CD4-positive, alpha-beta T cell treated with Interleukin-15 for 1 hour (primary cell): ENCODE data around the gene AGBL4.

ENCODE experiments used
- DNase-seq: peaks from one replicate; pipeline ENCODE4 v3.0.0-alpha.2; 2020

AGBL4 gene

GRCh38 chr1:48673332-48674105 is 1350.2 kb downstream of the AGBL4 start:
- no peak for DNase-seq

- DNase-seq: no peak
These were observed 1352.2 kb downstream of the AGBL4 start for GRCh38 chr1:48671578-48671977.

GRCh38 chr1:48670234-48671020 is 1353.3 kb downstream of the AGBL4 start:
- DNase-seq: no peak

DNA sequence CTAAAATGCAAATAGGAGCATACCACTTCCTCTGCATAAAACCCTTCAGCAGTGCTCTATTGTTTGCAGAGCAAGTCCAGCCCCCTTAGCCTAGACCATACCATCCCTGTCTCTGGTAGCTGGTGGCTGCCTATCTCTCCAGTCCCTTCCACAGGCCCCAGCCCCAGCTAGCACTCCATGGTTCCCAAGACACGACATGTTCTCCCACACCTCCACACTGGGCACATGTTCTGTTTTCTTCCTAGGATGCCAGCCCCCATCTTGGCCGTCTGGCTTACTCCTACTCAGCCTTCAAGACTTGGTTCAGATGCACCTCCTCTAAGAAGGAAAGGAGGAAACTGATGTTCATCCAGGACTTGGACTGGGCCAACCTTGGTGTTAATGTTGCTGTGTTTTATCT is 1355.4 kb downstream of the AGBL4 start:
- DNase-seq: no peak

DNA sequence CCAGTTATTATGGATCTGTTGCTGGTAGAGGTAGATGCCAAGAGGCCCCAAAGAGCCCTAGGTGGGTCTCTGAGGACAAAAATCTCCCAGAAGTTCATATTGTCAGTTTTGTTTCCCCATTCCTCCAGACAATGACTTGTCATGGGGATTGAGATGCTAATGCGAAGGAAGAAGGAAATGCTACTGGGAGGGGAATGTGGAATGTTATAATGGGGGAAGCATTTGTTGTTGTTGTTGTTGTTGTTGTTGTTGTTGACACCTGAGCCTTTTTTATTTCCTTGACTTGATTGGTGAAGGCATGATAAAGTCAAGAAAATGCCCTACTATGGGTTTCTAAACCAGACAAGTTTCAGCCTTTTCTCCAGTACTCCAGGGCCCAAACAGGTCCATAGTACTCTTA is 1356.0 kb downstream of the AGBL4 start:
- no peak for DNase-seq

DNA sequence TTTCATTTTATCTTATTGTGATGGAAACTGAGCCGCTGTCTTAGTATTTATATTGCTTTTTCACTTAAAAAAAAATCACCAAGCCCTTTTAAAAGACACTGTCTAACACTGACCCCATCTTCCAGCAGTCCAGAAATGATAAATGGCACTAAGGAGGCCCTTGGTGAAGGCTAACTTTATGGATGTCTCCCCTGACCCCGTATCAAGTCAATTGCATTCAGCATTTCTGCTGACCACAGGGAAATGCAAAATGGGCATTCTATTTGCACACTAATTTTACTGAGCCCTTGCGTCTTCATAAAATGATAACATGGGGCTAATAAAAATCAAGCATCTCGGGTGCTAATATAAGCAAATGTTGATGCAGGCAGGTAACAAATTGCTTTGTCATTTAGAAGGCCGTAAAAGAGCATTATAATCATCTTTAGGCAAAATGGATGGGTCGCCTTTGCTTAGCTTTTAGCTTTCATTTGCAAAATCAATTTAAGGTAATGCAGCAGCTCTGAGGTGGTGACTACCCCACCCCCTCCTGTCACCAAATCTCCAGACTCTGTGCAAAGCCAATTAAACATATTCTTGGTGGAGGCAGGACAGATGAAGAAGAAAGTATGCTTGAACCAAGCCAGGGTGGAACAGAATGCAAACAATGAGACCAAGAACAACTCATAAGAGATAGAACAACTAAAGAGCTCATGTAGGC is 1357.9 kb downstream of the AGBL4 start:
- no peak for DNase-seq

DNA sequence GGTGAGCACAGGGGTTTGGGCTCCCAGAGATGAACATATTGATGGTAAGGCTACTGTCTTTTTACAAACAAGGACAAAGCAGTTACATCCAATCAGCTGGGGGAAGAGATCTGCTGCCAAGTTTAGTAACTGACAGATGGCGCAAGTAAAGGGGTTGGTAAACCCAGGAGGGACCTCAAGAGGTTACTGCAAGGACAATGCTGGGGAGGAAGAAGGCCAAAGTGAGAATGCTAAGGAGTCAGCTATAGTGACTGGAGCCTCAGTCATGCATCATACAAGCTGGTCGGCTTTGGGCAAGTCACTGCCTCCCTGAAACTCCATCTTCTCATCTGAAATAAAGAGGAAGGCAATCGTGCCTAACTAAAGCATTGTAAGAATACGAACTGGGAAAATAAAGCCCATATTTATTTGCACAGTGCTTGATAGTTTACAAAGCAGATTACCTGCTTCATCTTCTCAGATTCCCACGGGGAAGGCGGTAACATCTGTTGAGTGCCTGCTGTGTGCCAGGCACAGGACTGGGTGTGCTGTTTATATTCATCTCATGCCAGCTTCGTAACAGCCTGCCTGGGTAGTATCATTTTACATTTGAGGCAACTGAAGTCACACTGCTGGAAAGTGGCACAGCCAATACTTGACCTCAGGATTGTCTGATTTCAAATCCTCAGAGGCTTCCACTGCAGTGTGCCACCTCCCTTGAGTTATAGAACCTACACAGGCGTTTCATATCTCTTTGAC is 1361.9 kb downstream of the AGBL4 start:
- DNase-seq: no peak

DNA sequence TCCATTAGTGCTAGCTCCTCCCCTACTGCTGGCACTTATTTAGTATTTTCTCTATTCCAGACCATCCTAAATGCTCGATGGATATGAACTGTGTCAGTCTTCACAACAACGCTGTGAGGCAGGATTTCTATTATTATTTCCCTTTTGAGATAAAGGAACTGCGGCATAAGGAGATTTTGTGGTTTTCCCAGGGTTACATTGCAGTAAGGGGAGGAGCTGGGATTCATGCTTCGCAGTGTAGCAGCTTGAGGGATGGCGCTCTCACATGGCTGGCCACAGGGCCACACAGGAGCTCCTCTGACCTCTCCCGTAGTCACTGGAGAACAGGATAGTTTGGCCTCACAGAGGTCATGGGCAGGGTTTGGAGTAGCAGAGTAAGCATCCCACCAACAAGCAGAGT is 1364.0 kb downstream of the AGBL4 start:
- DNase-seq: no peak

DNA sequence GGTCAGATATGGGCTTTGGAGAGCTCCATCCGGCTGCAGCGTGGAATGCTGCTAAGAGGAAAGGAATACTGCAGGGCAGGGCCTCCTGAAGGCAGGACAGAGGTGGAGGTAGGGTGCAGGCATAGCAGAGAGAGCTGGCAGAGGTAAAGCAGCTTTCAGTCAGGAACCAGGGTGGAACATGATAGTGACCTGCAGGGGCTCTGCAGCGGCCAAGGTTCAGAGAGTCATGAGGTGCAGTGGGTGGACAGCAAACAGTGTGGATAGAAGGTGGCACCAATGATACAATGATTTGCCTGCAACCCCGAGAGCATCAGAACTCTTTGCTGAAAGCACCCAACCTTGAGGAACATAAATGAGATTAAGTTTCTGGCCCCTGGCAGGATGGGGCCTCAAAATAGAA is 1366.3 kb downstream of the AGBL4 start:
- no peak for DNase-seq

- no peak for DNase-seq
These were observed 1369.0 kb downstream of the AGBL4 start for GRCh38 chr1:48654606-48655210.

DNA sequence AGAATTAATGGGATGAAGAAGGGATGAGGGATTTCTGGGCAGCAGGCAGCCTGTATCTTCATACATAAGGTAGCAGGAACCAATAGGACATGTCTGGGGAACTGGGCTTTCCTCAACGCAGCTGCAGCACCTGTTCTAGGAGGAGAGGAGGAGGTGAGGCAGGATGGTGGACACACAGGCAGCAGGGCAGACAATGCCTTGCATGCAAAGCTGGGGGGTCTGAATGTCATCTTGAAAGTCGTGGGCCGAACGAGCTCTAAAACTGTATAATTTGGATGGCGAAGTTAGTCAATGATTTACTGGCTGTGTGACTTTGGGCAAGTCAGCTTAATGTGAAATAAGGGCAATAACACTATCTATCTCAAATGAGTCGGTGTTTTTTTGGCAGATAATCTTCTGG is 1371.4 kb downstream of the AGBL4 start:
- no peak for DNase-seq

GRCh38 chr1:48649880-48650279 is 1373.9 kb downstream of the AGBL4 start:
- no peak for DNase-seq

- no peak for DNase-seq
These were observed 1377.9 kb downstream of the AGBL4 start for GRCh38 chr1:48645883-48646282.

- DNase-seq: no peak
These were observed 1378.7 kb downstream of the AGBL4 start for GRCh38 chr1:48644905-48645605.

DNA sequence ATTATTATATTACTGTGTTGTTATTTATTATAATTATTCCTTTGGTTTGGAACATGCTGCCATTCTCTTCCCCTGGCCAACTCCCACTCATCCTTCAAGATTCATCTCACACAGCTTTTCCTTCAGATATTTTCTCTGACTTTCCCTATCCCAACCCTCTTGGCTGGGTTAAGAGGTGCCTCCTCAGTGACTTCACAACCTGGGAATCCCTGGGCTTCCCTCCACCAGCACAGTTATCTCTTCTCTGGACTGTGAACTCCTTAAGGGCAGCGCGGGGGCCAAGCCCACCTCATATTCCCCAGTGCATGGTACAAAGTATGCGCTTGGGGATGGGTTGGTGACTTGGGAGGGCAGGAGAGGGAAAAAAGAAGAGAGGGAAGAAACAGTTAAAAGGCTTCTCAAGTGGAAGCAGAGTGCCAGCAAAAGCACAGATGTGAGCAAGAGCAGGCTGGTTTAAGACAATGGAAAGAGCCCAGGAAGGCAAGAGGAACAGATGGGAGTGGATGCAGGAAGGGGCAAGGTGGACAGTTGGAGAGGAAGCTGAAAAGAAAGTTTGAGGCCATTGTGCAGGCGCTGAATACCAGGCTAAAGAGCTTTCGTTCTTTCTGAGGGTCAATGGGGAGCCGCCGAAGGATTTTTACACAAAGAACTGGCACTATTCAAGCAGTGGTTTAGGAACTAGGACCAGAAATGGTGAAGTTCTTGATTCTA is 1379.4 kb downstream of the AGBL4 start:
- no peak for DNase-seq

GRCh38 chr1:48643193-48643592 is 1380.6 kb downstream of the AGBL4 start:
- no peak for DNase-seq

DNA sequence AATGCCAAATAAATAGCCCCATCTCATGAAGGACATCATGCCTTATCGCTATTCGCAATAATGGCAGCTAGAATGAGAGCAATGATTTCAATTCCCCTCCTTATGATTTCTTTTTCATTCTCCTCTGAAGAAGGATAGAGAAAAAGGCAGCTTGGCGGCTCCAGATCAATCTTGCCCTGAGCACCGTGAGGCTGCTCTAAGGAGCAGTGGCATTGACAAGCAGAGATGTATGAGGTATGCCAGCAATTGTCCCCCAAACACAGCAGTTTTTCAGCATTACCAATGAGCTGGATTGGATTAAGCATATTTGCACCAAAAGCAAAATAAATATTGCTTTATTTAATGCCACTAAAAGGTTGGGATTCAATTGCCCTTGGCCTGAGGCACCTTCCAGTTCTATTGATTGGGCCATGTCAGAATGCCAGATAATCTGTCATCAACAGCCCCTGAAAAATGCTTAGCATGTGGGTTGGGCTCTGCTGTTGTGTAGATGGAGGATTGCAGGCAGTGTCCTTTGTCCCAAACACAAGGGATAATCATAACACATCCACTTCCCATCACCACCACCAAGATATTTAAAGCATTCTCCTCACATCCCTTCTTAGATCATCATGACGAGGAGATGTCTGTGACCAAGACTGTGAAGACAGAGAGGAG is 1382.8 kb downstream of the AGBL4 start:
- DNase-seq: no peak

- DNase-seq: no peak
These were observed 1393.9 kb downstream of the AGBL4 start for GRCh38 chr1:48629867-48630266.

- DNase-seq: no peak
These were observed 1396.3 kb downstream of the AGBL4 start for GRCh38 chr1:48627486-48627885.

GRCh38 chr1:48619539-48619938 is 1404.2 kb downstream of the AGBL4 start:
- DNase-seq: no peak

DNA sequence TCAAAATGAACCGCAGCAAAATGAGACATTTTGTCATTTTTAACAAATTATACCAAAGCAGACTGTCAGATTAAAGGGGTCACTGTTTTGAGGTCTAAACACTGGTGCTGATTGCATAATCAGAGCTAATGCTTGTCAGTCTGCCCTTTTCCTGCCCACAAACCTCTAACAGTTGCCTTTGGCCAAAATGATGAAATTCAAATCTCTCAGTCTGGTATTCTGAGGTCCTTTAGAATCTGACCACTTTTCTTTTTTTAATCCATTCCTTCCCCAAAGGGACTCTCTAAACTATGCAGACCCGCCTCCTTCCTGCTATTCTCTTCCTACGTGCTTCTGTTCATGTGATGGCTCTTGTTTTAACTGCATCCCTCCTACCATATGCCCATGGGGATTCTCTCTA is 1406.5 kb downstream of the AGBL4 start:
- DNase-seq: no peak
